ENCODE measurements around the gene ATP8B1.
"Not testable (repeated sequence)": the region's sequence is repeated elsewhere in the genome, so short reads cannot be mapped to it uniquely, and the experiment has no call there.

The ATP8B1 gene

GRCh38 chr18:57759650-57760049, 43.5 kb downstream of the ATP8B1 start:
- DNase-seq, result no peak

- DNase-seq, result no peak
These were observed 47.5 kb downstream of the ATP8B1 start for GRCh38 chr18:57755473-57756067.

GRCh38 chr18:57754577-57755338, 48.4 kb downstream of the ATP8B1 start:
- no peak for DNase-seq

GRCh38 chr18:57753063-57753462, 50.1 kb downstream of the ATP8B1 start:
- no peak for DNase-seq

GRCh38 chr18:57749604-57749970, 53.5 kb downstream of the ATP8B1 start:
- DNase-seq, result no peak

- DNase-seq, result no peak
These were observed 54.1 kb downstream of the ATP8B1 start for GRCh38 chr18:57748770-57749603.

GRCh38 chr18:57747809-57748680, 55.1 kb downstream of the ATP8B1 start:
- no peak for DNase-seq

GRCh38 chr18:57744211-57744694, 58.9 kb downstream of the ATP8B1 start:
- DNase-seq, result no peak

GRCh38 chr18:57743008-57743407, 60.1 kb downstream of the ATP8B1 start:
- no peak for DNase-seq

GRCh38 chr18:57741273-57741672, 61.8 kb downstream of the ATP8B1 start:
- no peak for DNase-seq

GRCh38 chr18:57738078-57738477, 65.0 kb downstream of the ATP8B1 start:
- no peak for DNase-seq

GRCh38 chr18:57737400-57738060, 65.6 kb downstream of the ATP8B1 start:
- DNase-seq, result no peak

- DNase-seq, result not testable (repeated sequence)
These were observed 68.1 kb downstream of the ATP8B1 start for GRCh38 chr18:57735042-57735441.

- no peak for DNase-seq
These were observed 69.3 kb downstream of the ATP8B1 start for GRCh38 chr18:57733861-57734260.

GRCh38 chr18:57730146-57730545, 73.0 kb downstream of the ATP8B1 start:
- DNase-seq, result no peak

GRCh38 chr18:57728941-57729511, 74.1 kb downstream of the ATP8B1 start:
- no peak for DNase-seq

- no peak for DNase-seq
These were observed 74.9 kb downstream of the ATP8B1 start for GRCh38 chr18:57727952-57728807.

GRCh38 chr18:57719211-57719935, 83.7 kb downstream of the ATP8B1 start:
- not testable (repeated sequence) for DNase-seq

- DNase-seq, result no peak
These were observed 86.6 kb downstream of the ATP8B1 start for GRCh38 chr18:57716549-57716948.

GRCh38 chr18:57715671-57716070, 87.4 kb downstream of the ATP8B1 start:
- no peak for DNase-seq

Data from NCI-H1694 treated with DMSO at 0.1 percent for 48 hours (cell line).